HL-60 (cell line): ENCODE data around the gene RARA.
A peak's percentile ranks its signal among the peaks of the same experiment; 100 is the strongest.

ENCODE experiments used
- DNase-seq, 2 experiments: peaks; one replicate each; pipeline ENCODE4 v3.0.0-alpha.2; 2010 to 2020; ENCODE audit warnings: low read depth in 1 of 2, low spot score in 1 of 2
- H3K27ac ChIP-seq: fragments of 250-450 bp; sonication (Bioruptor Pico); replicated peaks from 2 replicates; pipeline ENCODE4 v1.5.1; 2020; ENCODE audit warnings: mild to moderate bottlenecking, moderate library complexity
- H3K27me3 ChIP-seq: fragments of 250-450 bp; sonication (Bioruptor Pico); 2 replicates; pipeline ENCODE4 v1.5.1; 2021; ENCODE audit warnings: mild to moderate bottlenecking, moderate library complexity; ENCODE audit not compliant: insufficient read depth, poor library complexity, severe bottlenecking
- H3K4me3 ChIP-seq: replicated peaks from 2 replicates; pipeline ENCODE4 v1.5.1; 2011; ENCODE audit warnings: mild to moderate bottlenecking, control low read depth, low read length; ENCODE audit not compliant: insufficient read depth
- GABPA ChIP-seq: IDR thresholded peaks from 2 replicates; pipeline ENCODE4 v1.6.1; 2012; ENCODE audit warnings: low read depth
- POLR2AphosphoS5 ChIP-seq: IDR thresholded peaks from 2 replicates; pipeline ENCODE4 v1.6.1; 2012; ENCODE audit warnings: low read depth
- SPI1 ChIP-seq: IDR thresholded peaks from 2 replicates; pipeline ENCODE4 v1.6.1; 2012; ENCODE audit warnings: low read depth, mild to moderate bottlenecking, borderline replicate concordance
- TF ChIP-seq, protein P1 (sequence below): IDR thresholded peaks from 2 replicates; pipeline ENCODE4 v1.6.1; 2012; ENCODE audit warnings: low read depth; ENCODE audit not compliant: insufficient replicate concordance
- TF ChIP-seq, protein P2 (sequence below): IDR thresholded peaks from one replicate; pipeline ENCODE4 v1.5.1; 2011; ENCODE audit warnings: low read length, control low read depth, inconsistent platforms; ENCODE audit not compliant: insufficient read depth

RARA gene

DNA sequence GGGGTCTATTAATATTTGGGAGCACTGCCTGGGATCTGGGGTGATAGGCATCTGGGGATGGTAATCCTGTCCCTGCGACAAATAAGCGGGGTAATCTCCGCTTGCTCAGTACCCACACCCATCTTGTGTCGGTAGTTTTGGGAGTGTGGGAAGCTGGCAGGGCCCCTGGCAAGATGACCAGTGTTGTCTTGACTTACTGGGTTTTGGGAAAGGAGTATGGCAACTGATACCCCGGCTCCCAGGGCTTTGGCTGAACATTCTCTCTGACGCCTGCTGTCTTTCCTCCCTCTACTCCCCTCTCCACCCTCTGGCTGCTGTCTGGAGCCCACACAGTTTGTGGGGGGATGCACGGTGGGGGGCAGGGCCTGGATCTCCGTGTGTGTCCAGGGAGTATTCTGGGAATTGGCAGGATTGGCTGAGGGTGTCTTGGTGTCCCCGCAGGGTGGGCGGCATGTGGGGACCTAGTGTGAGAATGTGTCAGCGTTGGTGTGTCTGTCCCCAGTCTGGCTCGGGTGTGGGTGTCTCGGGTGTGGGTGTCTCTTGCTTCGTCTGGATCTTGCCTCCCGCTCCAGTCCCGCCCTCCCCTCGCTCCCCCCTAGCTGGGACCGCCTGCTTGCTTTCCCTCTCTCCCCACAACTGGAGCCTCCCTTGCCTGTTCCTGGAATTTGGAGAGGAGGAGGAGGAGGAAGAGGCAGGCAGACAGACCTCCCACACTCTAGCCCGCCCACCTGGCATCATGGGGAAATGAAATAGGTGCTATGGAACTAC, 12.0 kb downstream of the RARA start:
- no peaks in the 10 kb centered on the region for H3K27me3 ChIP-seq
- peak overlapping the region; percentile 91 for H3K4me3 ChIP-seq
- peak overlapping the region; percentile 98 for H3K27ac ChIP-seq
- no peak for TF ChIP-seq SPI1
- TF ChIP-seq POLR2AphosphoS5, result no peak
- TF ChIP-seq, protein P1, sequence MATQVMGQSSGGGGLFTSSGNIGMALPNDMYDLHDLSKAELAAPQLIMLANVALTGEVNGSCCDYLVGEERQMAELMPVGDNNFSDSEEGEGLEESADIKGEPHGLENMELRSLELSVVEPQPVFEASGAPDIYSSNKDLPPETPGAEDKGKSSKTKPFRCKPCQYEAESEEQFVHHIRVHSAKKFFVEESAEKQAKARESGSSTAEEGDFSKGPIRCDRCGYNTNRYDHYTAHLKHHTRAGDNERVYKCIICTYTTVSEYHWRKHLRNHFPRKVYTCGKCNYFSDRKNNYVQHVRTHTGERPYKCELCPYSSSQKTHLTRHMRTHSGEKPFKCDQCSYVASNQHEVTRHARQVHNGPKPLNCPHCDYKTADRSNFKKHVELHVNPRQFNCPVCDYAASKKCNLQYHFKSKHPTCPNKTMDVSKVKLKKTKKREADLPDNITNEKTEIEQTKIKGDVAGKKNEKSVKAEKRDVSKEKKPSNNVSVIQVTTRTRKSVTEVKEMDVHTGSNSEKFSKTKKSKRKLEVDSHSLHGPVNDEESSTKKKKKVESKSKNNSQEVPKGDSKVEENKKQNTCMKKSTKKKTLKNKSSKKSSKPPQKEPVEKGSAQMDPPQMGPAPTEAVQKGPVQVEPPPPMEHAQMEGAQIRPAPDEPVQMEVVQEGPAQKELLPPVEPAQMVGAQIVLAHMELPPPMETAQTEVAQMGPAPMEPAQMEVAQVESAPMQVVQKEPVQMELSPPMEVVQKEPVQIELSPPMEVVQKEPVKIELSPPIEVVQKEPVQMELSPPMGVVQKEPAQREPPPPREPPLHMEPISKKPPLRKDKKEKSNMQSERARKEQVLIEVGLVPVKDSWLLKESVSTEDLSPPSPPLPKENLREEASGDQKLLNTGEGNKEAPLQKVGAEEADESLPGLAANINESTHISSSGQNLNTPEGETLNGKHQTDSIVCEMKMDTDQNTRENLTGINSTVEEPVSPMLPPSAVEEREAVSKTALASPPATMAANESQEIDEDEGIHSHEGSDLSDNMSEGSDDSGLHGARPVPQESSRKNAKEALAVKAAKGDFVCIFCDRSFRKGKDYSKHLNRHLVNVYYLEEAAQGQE, result no peak
- no peak for TF ChIP-seq GABPA
- TF ChIP-seq, protein P2, sequence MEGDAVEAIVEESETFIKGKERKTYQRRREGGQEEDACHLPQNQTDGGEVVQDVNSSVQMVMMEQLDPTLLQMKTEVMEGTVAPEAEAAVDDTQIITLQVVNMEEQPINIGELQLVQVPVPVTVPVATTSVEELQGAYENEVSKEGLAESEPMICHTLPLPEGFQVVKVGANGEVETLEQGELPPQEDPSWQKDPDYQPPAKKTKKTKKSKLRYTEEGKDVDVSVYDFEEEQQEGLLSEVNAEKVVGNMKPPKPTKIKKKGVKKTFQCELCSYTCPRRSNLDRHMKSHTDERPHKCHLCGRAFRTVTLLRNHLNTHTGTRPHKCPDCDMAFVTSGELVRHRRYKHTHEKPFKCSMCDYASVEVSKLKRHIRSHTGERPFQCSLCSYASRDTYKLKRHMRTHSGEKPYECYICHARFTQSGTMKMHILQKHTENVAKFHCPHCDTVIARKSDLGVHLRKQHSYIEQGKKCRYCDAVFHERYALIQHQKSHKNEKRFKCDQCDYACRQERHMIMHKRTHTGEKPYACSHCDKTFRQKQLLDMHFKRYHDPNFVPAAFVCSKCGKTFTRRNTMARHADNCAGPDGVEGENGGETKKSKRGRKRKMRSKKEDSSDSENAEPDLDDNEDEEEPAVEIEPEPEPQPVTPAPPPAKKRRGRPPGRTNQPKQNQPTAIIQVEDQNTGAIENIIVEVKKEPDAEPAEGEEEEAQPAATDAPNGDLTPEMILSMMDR, result no peak
- no peak for DNase-seq

DNA sequence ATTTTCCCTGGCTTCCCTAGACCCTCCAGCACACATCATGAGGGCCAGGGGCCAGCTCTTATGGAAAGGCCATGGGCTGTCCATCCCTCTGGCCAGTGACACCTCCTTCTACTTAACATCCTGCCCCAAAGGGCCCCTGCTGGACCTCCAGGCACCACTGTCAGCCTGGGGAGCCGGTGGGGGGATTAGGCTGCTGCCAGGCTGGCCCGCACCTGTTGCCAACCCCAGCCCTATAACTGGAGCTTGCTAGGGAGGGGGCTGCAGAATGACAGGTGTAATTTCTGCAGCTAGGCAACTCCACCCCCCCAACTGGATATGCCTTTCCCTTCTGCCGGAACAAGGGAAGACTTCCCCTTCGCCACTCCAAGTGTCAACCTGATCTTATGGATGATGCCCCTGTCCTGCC, 12.5 kb downstream of the RARA start:
- no peak for DNase-seq
- Histone ChIP-seq H3K27ac (peak overlapping the region; percentile 98), H3K4me3 (peak overlapping the region; percentile 91), H3K27me3 (no peaks in the 10 kb centered on the region)
- TF ChIP-seq, protein P1, result no peak
- no peak for TF ChIP-seq GABPA
- TF ChIP-seq, protein P2, result no peak
- no peak for TF ChIP-seq POLR2AphosphoS5
- TF ChIP-seq SPI1, result no peak

DNA sequence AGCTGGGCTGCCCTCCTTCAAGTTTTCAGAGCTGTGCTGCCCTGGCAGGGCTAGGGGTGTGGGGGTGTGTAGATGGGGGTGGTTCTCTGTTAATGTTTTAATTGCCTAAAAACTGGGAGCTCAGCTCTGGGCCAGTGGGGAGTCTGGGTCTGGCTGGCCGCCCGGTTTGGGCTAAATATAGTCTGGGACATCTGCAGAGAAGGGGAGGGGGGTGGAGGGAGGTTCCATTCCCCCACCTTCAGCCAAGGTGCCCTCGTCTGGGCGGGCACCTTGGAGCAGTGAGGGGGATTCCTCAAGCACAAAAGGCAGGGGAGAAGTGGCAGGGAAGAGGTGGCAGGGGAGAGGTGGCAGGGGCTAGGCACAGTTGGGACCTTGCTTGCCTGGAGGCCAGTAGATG, 13.0 kb downstream of the RARA start:
- TF ChIP-seq, protein P1, result no peak
- TF ChIP-seq SPI1 (no peak), GABPA (no peak), POLR2AphosphoS5 (no peak)
- TF ChIP-seq, protein P2, result no peak
- peak in 1 of 2 experiments; percentile 50 for DNase-seq
- peak overlapping the region; percentile 91 for H3K4me3 ChIP-seq
- peak overlapping the region; percentile 98 for H3K27ac ChIP-seq
- H3K27me3 ChIP-seq, result no peaks in the 10 kb centered on the region
